Transverse colon (tissue), 4 donors: Measurements from ENCODE around the gene FGGY.
"Not testable (repeated sequence)": the region's sequence is repeated elsewhere in the genome, so short reads cannot be mapped to it uniquely, and the experiment has no call there.

ENCODE experiments used
- EP300 ChIP-seq: sonication (generic); formaldehyde crosslinking; IDR thresholded peaks from one replicate; pipeline ENCODE4 v1.6.1; 2017; ENCODE audit warnings: antibody characterized with exemption, low read depth
- POLR2AphosphoS5 ChIP-seq, 3 donors: sonication (generic); formaldehyde crosslinking; IDR thresholded peaks; one replicate each; pipeline ENCODE4 v1.6.1; 2016; ENCODE audit warnings: antibody characterized with exemption in 3 of 3
- TF ChIP-seq, protein P1 (sequence below), 5 experiments: fragments of 200-600 bp in 3 of 5; fragments of 450-650 bp in 2 of 5; sonication (generic) in 3 of 5; IDR thresholded peaks; 1 replicate in 2 of 5; 2 replicates in 3 of 5; pipeline ENCODE4 v1.5.1; 2016 to 2017; ENCODE audit warnings: antibody characterized with exemption in 5 of 5, inconsistent platforms in 3 of 5, mild to moderate bottlenecking in 2 of 5, moderate library complexity in 1 of 5

DNA sequence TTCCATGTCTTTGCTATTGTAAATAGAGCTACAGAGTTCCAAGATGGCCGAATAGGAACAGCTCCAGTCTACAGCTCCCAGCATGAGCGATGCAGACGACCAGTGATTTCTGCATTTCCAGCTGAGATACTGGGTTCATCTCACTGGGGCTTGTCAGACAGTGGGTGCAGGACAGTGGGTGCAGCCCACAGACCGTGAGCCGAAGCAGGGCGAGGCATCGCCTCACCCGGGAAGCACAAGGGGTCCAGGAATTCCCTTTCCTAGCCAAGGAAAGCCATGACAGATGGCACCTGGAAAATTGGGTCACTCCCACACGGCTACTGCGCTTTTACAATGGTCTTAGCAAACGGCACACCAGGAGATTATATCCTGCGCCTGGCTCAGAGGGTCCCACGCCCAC, 313.6 kb downstream of the FGGY start:
- TF ChIP-seq, protein P1, sequence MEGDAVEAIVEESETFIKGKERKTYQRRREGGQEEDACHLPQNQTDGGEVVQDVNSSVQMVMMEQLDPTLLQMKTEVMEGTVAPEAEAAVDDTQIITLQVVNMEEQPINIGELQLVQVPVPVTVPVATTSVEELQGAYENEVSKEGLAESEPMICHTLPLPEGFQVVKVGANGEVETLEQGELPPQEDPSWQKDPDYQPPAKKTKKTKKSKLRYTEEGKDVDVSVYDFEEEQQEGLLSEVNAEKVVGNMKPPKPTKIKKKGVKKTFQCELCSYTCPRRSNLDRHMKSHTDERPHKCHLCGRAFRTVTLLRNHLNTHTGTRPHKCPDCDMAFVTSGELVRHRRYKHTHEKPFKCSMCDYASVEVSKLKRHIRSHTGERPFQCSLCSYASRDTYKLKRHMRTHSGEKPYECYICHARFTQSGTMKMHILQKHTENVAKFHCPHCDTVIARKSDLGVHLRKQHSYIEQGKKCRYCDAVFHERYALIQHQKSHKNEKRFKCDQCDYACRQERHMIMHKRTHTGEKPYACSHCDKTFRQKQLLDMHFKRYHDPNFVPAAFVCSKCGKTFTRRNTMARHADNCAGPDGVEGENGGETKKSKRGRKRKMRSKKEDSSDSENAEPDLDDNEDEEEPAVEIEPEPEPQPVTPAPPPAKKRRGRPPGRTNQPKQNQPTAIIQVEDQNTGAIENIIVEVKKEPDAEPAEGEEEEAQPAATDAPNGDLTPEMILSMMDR (IDR thresholded peaks at IDR 0.05) = not testable (repeated sequence)
- not testable (repeated sequence) for TF ChIP-seq POLR2AphosphoS5 (IDR thresholded peaks at IDR 0.05); EP300
